HEK293 (cell line): ENCODE results near the gene C14orf132.

Source experiments
- EGR2 ChIP-seq: fragments of 450-650 bp; formaldehyde crosslinking; IDR thresholded peaks from 2 replicates; pipeline ENCODE4 v1.5.1; 2016; ENCODE audit warnings: low read depth, missing biosample characterization, missing genetic modification characterization
- PRDM1 ChIP-seq: fragments of 450-650 bp; formaldehyde crosslinking; IDR thresholded peaks from 2 replicates; pipeline ENCODE4; 2016; ENCODE audit warnings: missing biosample characterization, missing genetic modification characterization
- ZNF140 ChIP-seq: fragments of 450-650 bp; formaldehyde crosslinking; IDR thresholded peaks from 2 replicates; pipeline ENCODE4 v1.5.1; 2016; ENCODE audit warnings: missing biosample characterization, missing genetic modification characterization
- ZNF175 ChIP-seq: fragments of 450-650 bp; formaldehyde crosslinking; IDR thresholded peaks from 2 replicates; pipeline ENCODE4 v1.5.1; 2016; ENCODE audit warnings: missing biosample characterization, missing genetic modification characterization
- ZNF202 ChIP-seq: fragments of 450-650 bp; formaldehyde crosslinking; IDR thresholded peaks from 2 replicates; pipeline ENCODE4 v1.5.1; 2016; ENCODE audit warnings: missing biosample characterization, missing genetic modification characterization, borderline replicate concordance
- ZNF501 ChIP-seq: fragments of 450-650 bp; formaldehyde crosslinking; IDR thresholded peaks from 2 replicates; pipeline ENCODE4 v1.5.1; 2016; ENCODE audit warnings: missing biosample characterization, missing genetic modification characterization
- ZNF626 ChIP-seq: fragments of 450-650 bp; sonication (Bioruptor Pico); formaldehyde crosslinking; IDR thresholded peaks from 2 replicates; pipeline ENCODE4 v1.5.1; 2018; ENCODE audit warnings: missing biosample characterization, missing genetic modification characterization, inconsistent platforms
- ZNF660 ChIP-seq: fragments of 450-650 bp; IDR thresholded peaks from 2 replicates; pipeline ENCODE4 v1.5.1; 2018; ENCODE audit warnings: missing biosample characterization, mild to moderate bottlenecking, missing genetic modification characterization
- ZNF677 ChIP-seq: fragments of 450-650 bp; IDR thresholded peaks from 2 replicates; pipeline ENCODE4 v1.5.0; 2018; ENCODE audit warnings: missing biosample characterization, mild to moderate bottlenecking, missing genetic modification characterization, moderate library complexity
- TF ChIP-seq, protein P1 (sequence below): fragments of 450-650 bp; formaldehyde crosslinking; IDR thresholded peaks from 2 replicates; pipeline ENCODE4 v1.5.1; 2016; ENCODE audit warnings: missing biosample characterization, missing genetic modification characterization
- TF ChIP-seq, protein P2 (sequence below): sonication (generic); formaldehyde crosslinking; IDR thresholded peaks from 2 replicates; pipeline ENCODE4 v1.8.1; 2022; ENCODE audit warnings: mild to moderate bottlenecking, moderate library complexity, missing genetic modification reagents
- TF ChIP-seq, protein P3 (sequence below): fragments of 450-650 bp; formaldehyde crosslinking; IDR thresholded peaks from 2 replicates; pipeline ENCODE4 v1.5.1; 2016; ENCODE audit warnings: missing biosample characterization, missing genetic modification characterization
- TF ChIP-seq, protein P4 (sequence below): fragments of 450-650 bp; formaldehyde crosslinking; IDR thresholded peaks from 2 replicates; pipeline ENCODE4 v1.5.1; 2016; ENCODE audit warnings: missing biosample characterization, missing genetic modification characterization
- TF ChIP-seq, protein P5 (sequence below): fragments of 450-650 bp; formaldehyde crosslinking; IDR thresholded peaks from 2 replicates; pipeline ENCODE4 v1.5.1; 2016; ENCODE audit warnings: missing biosample characterization, missing genetic modification characterization, low read depth

DNA sequence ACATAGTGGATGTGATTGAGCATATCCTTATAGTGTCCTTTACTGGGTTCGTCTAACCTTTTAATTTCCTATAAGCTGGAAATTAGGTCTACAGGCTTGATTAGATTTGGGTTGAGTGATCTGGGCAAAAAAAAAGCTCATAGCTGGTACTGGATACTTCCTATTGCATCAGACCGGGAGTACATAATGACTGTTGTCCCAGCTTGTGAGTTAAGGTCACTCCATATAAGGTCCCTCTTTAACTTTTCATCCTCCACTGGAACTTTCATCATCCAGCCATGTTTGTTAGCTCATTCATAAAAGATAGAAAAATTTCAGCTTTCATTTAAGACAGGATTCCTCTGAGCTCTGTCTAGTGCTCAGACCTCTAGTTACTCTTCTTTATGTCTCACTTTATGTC, 80.8 kb downstream of the C14orf132 start:
- TF ChIP-seq, protein P1, sequence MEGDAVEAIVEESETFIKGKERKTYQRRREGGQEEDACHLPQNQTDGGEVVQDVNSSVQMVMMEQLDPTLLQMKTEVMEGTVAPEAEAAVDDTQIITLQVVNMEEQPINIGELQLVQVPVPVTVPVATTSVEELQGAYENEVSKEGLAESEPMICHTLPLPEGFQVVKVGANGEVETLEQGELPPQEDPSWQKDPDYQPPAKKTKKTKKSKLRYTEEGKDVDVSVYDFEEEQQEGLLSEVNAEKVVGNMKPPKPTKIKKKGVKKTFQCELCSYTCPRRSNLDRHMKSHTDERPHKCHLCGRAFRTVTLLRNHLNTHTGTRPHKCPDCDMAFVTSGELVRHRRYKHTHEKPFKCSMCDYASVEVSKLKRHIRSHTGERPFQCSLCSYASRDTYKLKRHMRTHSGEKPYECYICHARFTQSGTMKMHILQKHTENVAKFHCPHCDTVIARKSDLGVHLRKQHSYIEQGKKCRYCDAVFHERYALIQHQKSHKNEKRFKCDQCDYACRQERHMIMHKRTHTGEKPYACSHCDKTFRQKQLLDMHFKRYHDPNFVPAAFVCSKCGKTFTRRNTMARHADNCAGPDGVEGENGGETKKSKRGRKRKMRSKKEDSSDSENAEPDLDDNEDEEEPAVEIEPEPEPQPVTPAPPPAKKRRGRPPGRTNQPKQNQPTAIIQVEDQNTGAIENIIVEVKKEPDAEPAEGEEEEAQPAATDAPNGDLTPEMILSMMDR, result no peak
- no peak for TF ChIP-seq EGR2 (tag by site-specific recombination)
- no peak for TF ChIP-seq PRDM1 (tag by site-specific recombination)
- no peak for TF ChIP-seq ZNF140 (tag by site-specific recombination)
- TF ChIP-seq, protein P2, sequence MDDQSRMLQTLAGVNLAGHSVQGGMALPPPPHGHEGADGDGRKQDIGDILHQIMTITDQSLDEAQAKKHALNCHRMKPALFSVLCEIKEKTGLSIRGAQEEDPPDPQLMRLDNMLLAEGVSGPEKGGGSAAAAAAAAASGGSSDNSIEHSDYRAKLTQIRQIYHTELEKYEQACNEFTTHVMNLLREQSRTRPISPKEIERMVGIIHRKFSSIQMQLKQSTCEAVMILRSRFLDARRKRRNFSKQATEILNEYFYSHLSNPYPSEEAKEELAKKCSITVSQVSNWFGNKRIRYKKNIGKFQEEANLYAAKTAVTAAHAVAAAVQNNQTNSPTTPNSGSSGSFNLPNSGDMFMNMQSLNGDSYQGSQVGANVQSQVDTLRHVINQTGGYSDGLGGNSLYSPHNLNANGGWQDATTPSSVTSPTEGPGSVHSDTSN (CRISPR knock-in tag), result no peak
- TF ChIP-seq, protein P3, sequence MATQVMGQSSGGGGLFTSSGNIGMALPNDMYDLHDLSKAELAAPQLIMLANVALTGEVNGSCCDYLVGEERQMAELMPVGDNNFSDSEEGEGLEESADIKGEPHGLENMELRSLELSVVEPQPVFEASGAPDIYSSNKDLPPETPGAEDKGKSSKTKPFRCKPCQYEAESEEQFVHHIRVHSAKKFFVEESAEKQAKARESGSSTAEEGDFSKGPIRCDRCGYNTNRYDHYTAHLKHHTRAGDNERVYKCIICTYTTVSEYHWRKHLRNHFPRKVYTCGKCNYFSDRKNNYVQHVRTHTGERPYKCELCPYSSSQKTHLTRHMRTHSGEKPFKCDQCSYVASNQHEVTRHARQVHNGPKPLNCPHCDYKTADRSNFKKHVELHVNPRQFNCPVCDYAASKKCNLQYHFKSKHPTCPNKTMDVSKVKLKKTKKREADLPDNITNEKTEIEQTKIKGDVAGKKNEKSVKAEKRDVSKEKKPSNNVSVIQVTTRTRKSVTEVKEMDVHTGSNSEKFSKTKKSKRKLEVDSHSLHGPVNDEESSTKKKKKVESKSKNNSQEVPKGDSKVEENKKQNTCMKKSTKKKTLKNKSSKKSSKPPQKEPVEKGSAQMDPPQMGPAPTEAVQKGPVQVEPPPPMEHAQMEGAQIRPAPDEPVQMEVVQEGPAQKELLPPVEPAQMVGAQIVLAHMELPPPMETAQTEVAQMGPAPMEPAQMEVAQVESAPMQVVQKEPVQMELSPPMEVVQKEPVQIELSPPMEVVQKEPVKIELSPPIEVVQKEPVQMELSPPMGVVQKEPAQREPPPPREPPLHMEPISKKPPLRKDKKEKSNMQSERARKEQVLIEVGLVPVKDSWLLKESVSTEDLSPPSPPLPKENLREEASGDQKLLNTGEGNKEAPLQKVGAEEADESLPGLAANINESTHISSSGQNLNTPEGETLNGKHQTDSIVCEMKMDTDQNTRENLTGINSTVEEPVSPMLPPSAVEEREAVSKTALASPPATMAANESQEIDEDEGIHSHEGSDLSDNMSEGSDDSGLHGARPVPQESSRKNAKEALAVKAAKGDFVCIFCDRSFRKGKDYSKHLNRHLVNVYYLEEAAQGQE, result no peak
- no peak for TF ChIP-seq ZNF626 (tag by site-specific recombination)
- no peak for TF ChIP-seq ZNF501 (tag by site-specific recombination)
- TF ChIP-seq, protein P4, sequence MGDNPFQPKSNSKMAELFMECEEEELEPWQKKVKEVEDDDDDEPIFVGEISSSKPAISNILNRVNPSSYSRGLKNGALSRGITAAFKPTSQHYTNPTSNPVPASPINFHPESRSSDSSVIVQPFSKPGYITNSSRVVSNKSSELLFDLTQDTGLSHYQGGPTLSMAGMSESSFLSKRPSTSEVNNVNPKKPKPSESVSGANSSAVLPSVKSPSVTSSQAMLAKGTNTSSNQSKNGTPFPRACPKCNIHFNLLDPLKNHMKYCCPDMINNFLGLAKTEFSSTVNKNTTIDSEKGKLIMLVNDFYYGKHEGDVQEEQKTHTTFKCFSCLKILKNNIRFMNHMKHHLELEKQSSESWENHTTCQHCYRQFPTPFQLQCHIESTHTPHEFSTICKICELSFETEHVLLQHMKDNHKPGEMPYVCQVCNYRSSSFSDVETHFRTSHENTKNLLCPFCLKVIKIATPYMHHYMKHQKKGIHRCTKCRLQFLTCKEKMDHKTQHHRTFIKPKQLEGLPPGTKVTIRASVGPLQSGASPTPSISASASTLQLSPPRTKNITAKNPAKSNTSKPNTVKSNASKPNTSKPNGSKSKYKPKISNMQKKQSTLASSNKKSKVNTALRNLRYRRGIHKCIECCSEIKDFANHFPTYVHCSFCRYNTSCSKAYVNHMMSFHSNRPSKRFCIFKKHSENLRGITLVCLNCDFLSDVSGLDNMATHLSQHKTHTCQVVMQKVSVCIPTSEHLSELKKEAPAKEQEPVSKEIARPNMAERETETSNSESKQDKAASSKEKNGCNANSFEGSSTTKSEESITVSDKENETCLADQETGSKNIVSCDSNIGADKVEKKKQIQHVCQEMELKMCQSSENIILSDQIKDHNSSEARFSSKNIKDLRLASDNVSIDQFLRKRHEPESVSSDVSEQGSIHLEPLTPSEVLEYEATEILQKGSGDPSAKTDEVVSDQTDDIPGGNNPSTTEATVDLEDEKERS (tag by site-specific recombination), result no peak
- TF ChIP-seq ZNF175, result no peak
- TF ChIP-seq ZNF677 (tag by site-specific recombination), result no peak
- TF ChIP-seq, protein P5, sequence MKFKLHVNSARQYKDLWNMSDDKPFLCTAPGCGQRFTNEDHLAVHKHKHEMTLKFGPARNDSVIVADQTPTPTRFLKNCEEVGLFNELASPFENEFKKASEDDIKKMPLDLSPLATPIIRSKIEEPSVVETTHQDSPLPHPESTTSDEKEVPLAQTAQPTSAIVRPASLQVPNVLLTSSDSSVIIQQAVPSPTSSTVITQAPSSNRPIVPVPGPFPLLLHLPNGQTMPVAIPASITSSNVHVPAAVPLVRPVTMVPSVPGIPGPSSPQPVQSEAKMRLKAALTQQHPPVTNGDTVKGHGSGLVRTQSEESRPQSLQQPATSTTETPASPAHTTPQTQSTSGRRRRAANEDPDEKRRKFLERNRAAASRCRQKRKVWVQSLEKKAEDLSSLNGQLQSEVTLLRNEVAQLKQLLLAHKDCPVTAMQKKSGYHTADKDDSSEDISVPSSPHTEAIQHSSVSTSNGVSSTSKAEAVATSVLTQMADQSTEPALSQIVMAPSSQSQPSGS (tag by site-specific recombination), result no peak
- no peak for TF ChIP-seq ZNF660 (tag by site-specific recombination)
- no peak for TF ChIP-seq ZNF202 (tag by site-specific recombination)
